Ishikawa (cell line): Measurements from ENCODE around the gene SLC9A9.

Experiments used
- CEBPB ChIP-seq: IDR thresholded peaks from 2 replicates; pipeline ENCODE4 v1.6.1; 2012
- CREB1 ChIP-seq: IDR thresholded peaks from 2 replicates; pipeline ENCODE4 v1.6.1; 2012; ENCODE audit warnings: low read depth
- EGR1 ChIP-seq: IDR thresholded peaks from 2 replicates; pipeline ENCODE4 v1.6.1; 2012
- EP300 ChIP-seq: IDR thresholded peaks from 2 replicates; pipeline ENCODE4 v1.6.1; 2012; ENCODE audit warnings: borderline replicate concordance
- MAX ChIP-seq: IDR thresholded peaks from 2 replicates; pipeline ENCODE4 v1.6.1; 2012
- REST ChIP-seq: IDR thresholded peaks from 2 replicates; pipeline ENCODE4 v1.6.1; 2012; ENCODE audit warnings: low read depth, mild to moderate bottlenecking
- TAF1 ChIP-seq: IDR thresholded peaks from 2 replicates; pipeline ENCODE4 v1.6.1; 2012; ENCODE audit warnings: low read depth, mild to moderate bottlenecking
- TCF12 ChIP-seq: IDR thresholded peaks from 2 replicates; pipeline ENCODE4 v1.6.1; 2012; ENCODE audit warnings: low read depth
- TEAD4 ChIP-seq: IDR thresholded peaks from 2 replicates; pipeline ENCODE4 v1.6.1; 2012
- USF1 ChIP-seq: IDR thresholded peaks from 2 replicates; pipeline ENCODE4 v1.6.1; 2012
- YY1 ChIP-seq: IDR thresholded peaks from 2 replicates; pipeline ENCODE4 v1.6.1; 2012; ENCODE audit warnings: low read depth
- ZBTB7A ChIP-seq: IDR thresholded peaks from 2 replicates; pipeline ENCODE4 v1.6.1; 2012; ENCODE audit warnings: low read depth

GRCh38 chr3:143412084-143412483 lies 436.2 kb downstream of the SLC9A9 start:
- TF ChIP-seq MAX (no peak), ZBTB7A (no peak), USF1 (no peak), REST (no peak), TAF1 (no peak), EP300 (no peak), CEBPB (no peak), TCF12 (no peak), TEAD4 (no peak), YY1 (no peak), CREB1 (no peak), EGR1 (no peak)
